Measurements from ENCODE around the gene AFF3.

GRCh38 chr2:99921903-99922302, 220.5 kb downstream of the AFF3 start:
- TF ChIP-seq CTCF (IDR thresholded peaks at IDR 0.05), result no peak
- TF ChIP-seq POLR2AphosphoS5 (IDR thresholded peaks at IDR 0.05), result no peak
